Colonic mucosa (tissue), 4 donors: ENCODE results near the gene EXT2. TPM values are rescaled to one million over a fixed set of nuclear protein-coding genes. Genes with fewer than 3 reads are reported as not detected.

Experiments used
- DNase-seq: peaks from one replicate; pipeline ENCODE4 v3.0.0-alpha.2; 2020
- H3K27ac ChIP-seq: fragments of 200-600 bp; one replicate; pipeline ENCODE4 v1.8.0; 2021
- H3K27me3 ChIP-seq: fragments of 200-600 bp; one replicate; pipeline ENCODE4 v1.8.0; 2021
- H3K36me3 ChIP-seq: fragments of 200-600 bp; one replicate; pipeline ENCODE4 v1.8.0; 2021
- H3K4me1 ChIP-seq: fragments of 200-600 bp; one replicate; pipeline ENCODE4 v1.8.0; 2021; ENCODE audit warnings: mild to moderate bottlenecking
- H3K4me3 ChIP-seq: fragments of 200-600 bp; one replicate; pipeline ENCODE4 v1.8.0; 2021
- H3K9ac ChIP-seq, 2 donors: one replicate each; pipeline ENCODE4 v1.7.0; 2013; ENCODE audit warnings: control low read depth in 2 of 2, low read depth in 2 of 2, low read length in 2 of 2
- H3K9me3 ChIP-seq: fragments of 200-600 bp; one replicate; pipeline ENCODE4 v1.8.0; 2021
- intact Hi-C: fragments of 100-400 bp; cut with DNase I; formaldehyde crosslinking; loops from one replicate; pipeline ENCODE4 v1.14.1; 2022
- total RNA-seq, 2 donors: library from RNA; stranded (reverse); fragmentation: NEBNext Ultra II Directional in 1 of 2; extraction: Animal tissue kit (Norgen Biotek cat#: 25700) in 1 of 2; gene quantifications; one replicate each; pipeline ENCODE4 v1.2.1, GENCODE V29; 2021
- TF ChIP-seq, protein P1 (sequence below): fragments of 200-600 bp; IDR thresholded peaks from one replicate; pipeline ENCODE4 v1.8.0; 2022; ENCODE audit warnings: antibody characterized with exemption, mild to moderate bottlenecking
- donor health status: healthy.
- donor health status: DM: no; HTN: no; CAD: no.
- donor health status: DM: no; HTN: no; CAD: no.

Gene EXT2
- total RNA-seq: 10 to 100 TPM; 53.2 to 54.7 TPM

DNA sequence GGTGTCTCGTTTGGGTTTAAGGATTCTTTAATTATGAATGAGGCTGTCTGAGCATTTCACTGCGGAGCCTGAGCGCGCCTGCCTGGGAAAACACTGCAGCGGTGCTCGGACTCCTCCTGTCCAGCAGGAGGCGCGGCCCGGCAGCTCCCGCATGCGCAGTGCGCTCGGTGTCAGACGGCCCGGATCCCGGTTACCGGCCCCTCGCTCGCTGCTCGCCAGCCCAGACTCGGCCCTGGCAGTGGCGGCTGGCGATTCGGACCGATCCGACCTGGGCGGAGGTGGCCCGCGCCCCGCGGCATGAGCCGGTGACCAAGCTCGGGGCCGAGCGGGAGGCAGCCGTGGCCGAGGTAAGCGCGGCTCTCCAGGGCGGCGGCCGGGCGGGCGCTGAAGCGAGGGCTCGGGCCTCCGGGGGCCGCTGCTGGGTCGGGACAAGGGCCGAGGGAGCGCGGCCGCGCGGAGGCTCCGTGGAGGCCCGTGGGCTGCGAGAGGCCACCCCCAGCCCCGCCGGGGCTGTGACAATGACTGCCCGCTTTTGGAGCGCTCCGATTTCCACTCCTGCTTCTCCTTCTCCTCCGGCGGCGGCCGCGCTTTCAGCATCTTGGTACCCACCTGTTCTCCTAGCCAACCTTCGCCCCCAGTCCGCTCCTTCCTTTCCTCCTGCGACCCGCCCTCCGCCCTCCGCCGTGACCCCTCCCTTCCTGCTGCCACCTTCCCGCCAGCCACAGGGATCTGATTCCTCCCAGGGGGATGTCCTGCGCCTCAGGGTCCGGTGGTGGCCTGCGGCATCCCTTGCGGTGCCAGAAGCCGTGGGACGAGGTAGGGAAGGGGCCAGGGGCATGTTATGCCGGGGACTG, at the start of gene EXT2:
Gene EXT2 (plus strand): TSS at position 173 of the 854 bp plus-strand sequence. CDS start 12,035 bp downstream, outside the sequence.
- peaks cover 7% of the 10 kb centered on the region for H3K4me1 ChIP-seq
- DNase-seq: peak; percentile 89
- intact Hi-C loops: no loop called here
- H3K27me3 ChIP-seq: no peaks in the 10 kb centered on the region
- peak within 1 kb of the TSS; percentile 78 to 84 for H3K9ac ChIP-seq
- H3K36me3 ChIP-seq: no peaks in the 10 kb centered on the region
- H3K27ac ChIP-seq: peak within 1 kb of the TSS; percentile 82
- TF ChIP-seq, protein P1, sequence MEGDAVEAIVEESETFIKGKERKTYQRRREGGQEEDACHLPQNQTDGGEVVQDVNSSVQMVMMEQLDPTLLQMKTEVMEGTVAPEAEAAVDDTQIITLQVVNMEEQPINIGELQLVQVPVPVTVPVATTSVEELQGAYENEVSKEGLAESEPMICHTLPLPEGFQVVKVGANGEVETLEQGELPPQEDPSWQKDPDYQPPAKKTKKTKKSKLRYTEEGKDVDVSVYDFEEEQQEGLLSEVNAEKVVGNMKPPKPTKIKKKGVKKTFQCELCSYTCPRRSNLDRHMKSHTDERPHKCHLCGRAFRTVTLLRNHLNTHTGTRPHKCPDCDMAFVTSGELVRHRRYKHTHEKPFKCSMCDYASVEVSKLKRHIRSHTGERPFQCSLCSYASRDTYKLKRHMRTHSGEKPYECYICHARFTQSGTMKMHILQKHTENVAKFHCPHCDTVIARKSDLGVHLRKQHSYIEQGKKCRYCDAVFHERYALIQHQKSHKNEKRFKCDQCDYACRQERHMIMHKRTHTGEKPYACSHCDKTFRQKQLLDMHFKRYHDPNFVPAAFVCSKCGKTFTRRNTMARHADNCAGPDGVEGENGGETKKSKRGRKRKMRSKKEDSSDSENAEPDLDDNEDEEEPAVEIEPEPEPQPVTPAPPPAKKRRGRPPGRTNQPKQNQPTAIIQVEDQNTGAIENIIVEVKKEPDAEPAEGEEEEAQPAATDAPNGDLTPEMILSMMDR: peak; percentile 94
- H3K4me3 ChIP-seq: peak within 1 kb of the TSS; percentile 98
- no peaks in the 10 kb centered on the region for H3K9me3 ChIP-seq

DNA sequence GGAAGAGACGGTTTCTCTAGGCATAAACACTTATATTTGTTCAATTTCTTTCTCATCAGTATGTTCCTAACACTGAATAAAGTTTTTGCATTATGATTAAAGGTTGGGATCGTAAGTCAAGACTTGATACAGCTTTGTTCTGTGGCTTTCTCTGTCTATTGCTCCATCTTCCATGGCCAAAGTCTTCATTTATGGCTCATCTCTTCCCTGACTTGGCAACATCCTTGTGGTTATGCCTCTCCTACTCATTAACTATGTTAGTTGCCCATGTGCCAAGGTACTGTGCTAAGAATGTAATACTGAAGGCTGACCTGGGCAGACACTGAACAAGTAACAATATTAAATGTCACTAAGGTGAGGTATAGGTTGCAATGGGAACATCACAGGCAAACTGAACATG, 49.3 kb upstream of the EXT2 start:
- H3K4me3 ChIP-seq: no peak overlapping the region

DNA sequence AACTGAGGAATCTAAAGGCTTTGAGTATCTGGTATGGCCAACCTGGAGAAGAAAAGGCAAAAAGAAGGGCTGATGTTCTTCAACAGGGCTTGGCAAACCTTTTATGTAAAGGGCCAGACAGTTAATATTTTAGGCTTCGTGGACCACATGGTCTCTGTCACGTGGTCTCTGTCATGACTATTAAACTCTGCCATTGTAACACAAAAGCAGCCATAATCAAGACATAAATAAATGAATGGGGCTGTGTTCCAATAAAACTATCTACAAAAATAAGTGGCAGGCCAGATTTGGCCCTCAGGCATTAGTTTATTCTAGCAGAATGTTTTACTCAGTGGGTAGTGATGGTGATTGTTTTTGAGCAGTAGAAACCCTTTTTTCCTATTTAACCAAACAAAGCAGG, 48.2 kb upstream of the EXT2 start:
- Histone ChIP-seq H3K4me3 (no peak overlapping the region), H3K27ac (no peak overlapping the region), H3K36me3 (no peaks in the 10 kb centered on the region), H3K9ac (no peak overlapping the region), H3K27me3 (no peaks in the 10 kb centered on the region), H3K9me3 (no peaks in the 10 kb centered on the region), H3K4me1 (no peaks in the 10 kb centered on the region)
- intact Hi-C loops: no loop called here
- no peak for DNase-seq
- TF ChIP-seq, protein P1: no peak

More for the DNA sequence above, 49.3 kb upstream of the EXT2 start:
- no peaks in the 10 kb centered on the region for H3K4me1 ChIP-seq
- TF ChIP-seq, protein P1: no peak
- DNase-seq: no peak
- no peak overlapping the region for H3K9ac ChIP-seq
- H3K9me3 ChIP-seq: no peaks in the 10 kb centered on the region
- intact Hi-C loops: no loop called here
- no peaks in the 10 kb centered on the region for H3K36me3 ChIP-seq
- H3K27me3 ChIP-seq: no peaks in the 10 kb centered on the region
- H3K27ac ChIP-seq: no peak overlapping the region

DNA sequence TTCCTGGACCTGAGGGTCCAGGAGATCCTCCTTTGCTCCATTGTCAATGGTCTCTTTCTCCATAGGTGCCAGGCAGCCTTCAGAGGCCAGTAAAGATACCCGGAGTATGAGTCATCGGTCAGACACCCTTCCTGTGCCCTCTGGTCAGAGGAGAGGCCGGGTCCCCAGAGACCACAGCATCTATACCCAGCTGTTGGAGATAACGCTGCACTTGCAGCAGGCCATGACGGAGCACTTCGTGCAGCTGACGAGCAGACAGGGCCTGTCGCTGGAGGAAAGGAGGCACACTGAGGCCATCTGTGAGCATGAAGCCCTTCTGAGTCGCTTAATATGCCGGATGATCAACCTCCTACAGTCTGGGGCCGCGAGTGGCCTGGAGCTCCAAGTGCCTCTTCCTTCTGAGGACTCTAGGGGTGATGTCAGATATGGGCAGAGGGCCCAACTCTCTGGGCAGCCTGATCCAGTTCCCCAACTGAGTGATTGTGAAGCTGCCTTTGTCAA, 47.5 kb upstream of the EXT2 start, which contains the start of gene ACCSL:
Gene ACCSL (plus strand): TSS at position 51 of the 501 bp plus-strand sequence. CDS start 56 bp downstream, at position 107.
- H3K9me3 ChIP-seq: no peaks in the 10 kb centered on the region
- H3K4me3 ChIP-seq: no peak within 1 kb of the TSS
- DNase-seq: no peak
- intact Hi-C loops: no loop called here
- H3K9ac ChIP-seq: no peak within 1 kb of the TSS
- H3K36me3 ChIP-seq: no peaks in the 10 kb centered on the region
- H3K27me3 ChIP-seq: no peaks in the 10 kb centered on the region
- no peaks in the 10 kb centered on the region for H3K4me1 ChIP-seq
- TF ChIP-seq, protein P1: no peak
- no peak within 1 kb of the TSS for H3K27ac ChIP-seq

DNA sequence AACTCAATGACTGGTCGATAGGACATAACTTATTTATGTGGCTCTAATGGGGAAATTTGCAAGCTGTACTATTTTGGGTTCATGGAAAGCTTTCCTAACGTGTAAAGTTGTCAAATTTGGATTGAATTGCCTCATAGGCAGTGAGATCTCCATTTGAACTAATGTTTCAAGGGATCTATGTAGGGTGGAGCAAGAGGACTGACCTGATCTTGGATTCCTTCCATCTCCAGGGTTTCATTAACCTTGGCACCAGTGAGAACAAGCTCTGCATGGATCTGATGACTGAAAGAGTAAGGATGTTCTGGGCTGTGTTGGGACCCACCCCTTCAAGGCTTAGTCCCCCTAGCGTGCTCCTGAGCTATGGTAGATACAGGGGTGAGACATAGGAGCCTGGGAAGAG, 45.6 kb upstream of the EXT2 start:
- no peak overlapping the region for H3K9ac ChIP-seq
- no peak overlapping the region for H3K4me3 ChIP-seq
- intact Hi-C loops: no loop called here
- TF ChIP-seq, protein P1: no peak
- DNase-seq: no peak
- H3K27ac ChIP-seq: no peak overlapping the region
- no peaks in the 10 kb centered on the region for H3K27me3 ChIP-seq
- no peaks in the 10 kb centered on the region for H3K9me3 ChIP-seq
- H3K4me1 ChIP-seq: no peaks in the 10 kb centered on the region
- no peaks in the 10 kb centered on the region for H3K36me3 ChIP-seq
